NB4 (cell line): ENCODE measurements around the gene PAF1.

Experiments used
- DNase-seq: peaks from one replicate; pipeline ENCODE4 v3.0.0; 2010; ENCODE audit warnings: low read depth
- H3K4me3 ChIP-seq: one replicate; pipeline ENCODE4 v1.5.1; 2011; ENCODE audit warnings: mild to moderate bottlenecking, low read depth, low read length, moderate library complexity
- CTCF ChIP-seq: IDR thresholded peaks from one replicate; pipeline ENCODE4 v1.5.1; 2012; ENCODE audit warnings: low read depth, low read length
- MAX ChIP-seq: IDR thresholded peaks from 2 replicates; pipeline ENCODE4 v1.6.1; 2011; ENCODE audit warnings: low read depth, low read length
- MYC ChIP-seq: IDR thresholded peaks from 2 replicates; pipeline ENCODE4 v1.6.1; 2011; ENCODE audit warnings: low read depth, low read length
- POLR2A ChIP-seq: IDR thresholded peaks from 2 replicates; pipeline ENCODE4 v1.6.1; 2011; ENCODE audit warnings: mild to moderate bottlenecking; ENCODE audit not compliant: insufficient read length; ENCODE audit errors: extremely low read depth

PAF1 gene

GRCh38 chr19:39420769-39421168 lies 29.9 kb upstream of the PAF1 start:
- TF ChIP-seq MYC (no peak), CTCF (no peak), POLR2A (no peak), MAX (no peak)
- H3K4me3 ChIP-seq, result no peak overlapping the region
- no peak for DNase-seq

- no peak overlapping the region for H3K4me3 ChIP-seq
- TF ChIP-seq MAX, result no peak
- TF ChIP-seq CTCF, result no peak
- TF ChIP-seq POLR2A, result no peak
- TF ChIP-seq MYC, result no peak
- DNase-seq, result no peak
Measured at GRCh38 chr19:39419003-39419402, 28.1 kb upstream of the PAF1 start.

GRCh38 chr19:39417463-39418181 lies 26.7 kb upstream of the PAF1 start:
- no peak for TF ChIP-seq POLR2A
- TF ChIP-seq CTCF, result no peak
- TF ChIP-seq MYC, result no peak
- TF ChIP-seq MAX, result no peak
- DNase-seq, result no peak
- no peak overlapping the region for H3K4me3 ChIP-seq

GRCh38 chr19:39416152-39417120 lies 25.5 kb upstream of the PAF1 start:
- no peak for TF ChIP-seq CTCF
- no peak for TF ChIP-seq MAX
- no peak for TF ChIP-seq POLR2A
- no peak for TF ChIP-seq MYC
- no peak overlapping the region for H3K4me3 ChIP-seq
- no peak for DNase-seq

GRCh38 chr19:39415111-39416046 lies 24.5 kb upstream of the PAF1 start:
- no peak overlapping the region for H3K4me3 ChIP-seq
- no peak for TF ChIP-seq MAX
- TF ChIP-seq CTCF, result no peak
- TF ChIP-seq MYC, result no peak
- TF ChIP-seq POLR2A, result no peak
- DNase-seq, result no peak
